Lower leg skin (tissue), 4 donors: Measurements from ENCODE around the gene HS3ST6. TPM values are rescaled to one million over a fixed set of nuclear protein-coding genes. Genes with fewer than 3 reads are reported as not detected.
"Not testable (repeated sequence)": the region's sequence is repeated elsewhere in the genome, so short reads cannot be mapped to it uniquely, and the experiment has no call there.

ENCODE experiments used
- DNase-seq, 2 donors: peaks; one replicate each; pipeline ENCODE4 v3.0.0-alpha.2; 2019; ENCODE audit warnings: low spot score in 2 of 2
- H3K4me3 ChIP-seq: fragments of 200-600 bp; sonication (generic); 2 replicates; pipeline ENCODE4 v1.5.1; 2017; ENCODE audit warnings: mild to moderate bottlenecking, low read depth; ENCODE audit not compliant: poor library complexity, severe bottlenecking
- POLR2A ChIP-seq, 2 donors: fragments of 450-650 bp; IDR thresholded peaks; one replicate each; pipeline ENCODE4 v1.6.1; 2016 to 2017; ENCODE audit warnings: antibody characterized with exemption in 2 of 2, mild to moderate bottlenecking in 1 of 2, moderate library complexity in 1 of 2
- WGBS, 2 donors: methylation state at CpG; one replicate each; pipeline ENCODE4 v1.1.5; 2018; 5-methylcytosine and 5-hydroxymethylcytosine counted together
- intact Hi-C: fragments of 100-400 bp; cut with DNase I; formaldehyde crosslinking; loops from one replicate; pipeline ENCODE4 v1.15.0; 2023; ENCODE audit warnings: low total_unique reads
- total RNA-seq, 4 donors: library from RNA; depleted of rRNA; stranded (reverse); fragments of >200 nt; gene quantifications; one replicate each; pipeline ENCODE4 v1.1.0, GENCODE V29; 2016
- TF ChIP-seq, protein P1 (sequence below), 3 donors: fragments of 450-650 bp; IDR thresholded peaks; one replicate each; pipeline ENCODE4 v1.5.1; 2016; ENCODE audit warnings: antibody characterized with exemption in 3 of 3, mild to moderate bottlenecking in 3 of 3, moderate library complexity in 2 of 3

HS3ST6 gene
- total RNA-seq, 4 donors from 2014 or later: 103 to 153 (median 120) TPM

DNA sequence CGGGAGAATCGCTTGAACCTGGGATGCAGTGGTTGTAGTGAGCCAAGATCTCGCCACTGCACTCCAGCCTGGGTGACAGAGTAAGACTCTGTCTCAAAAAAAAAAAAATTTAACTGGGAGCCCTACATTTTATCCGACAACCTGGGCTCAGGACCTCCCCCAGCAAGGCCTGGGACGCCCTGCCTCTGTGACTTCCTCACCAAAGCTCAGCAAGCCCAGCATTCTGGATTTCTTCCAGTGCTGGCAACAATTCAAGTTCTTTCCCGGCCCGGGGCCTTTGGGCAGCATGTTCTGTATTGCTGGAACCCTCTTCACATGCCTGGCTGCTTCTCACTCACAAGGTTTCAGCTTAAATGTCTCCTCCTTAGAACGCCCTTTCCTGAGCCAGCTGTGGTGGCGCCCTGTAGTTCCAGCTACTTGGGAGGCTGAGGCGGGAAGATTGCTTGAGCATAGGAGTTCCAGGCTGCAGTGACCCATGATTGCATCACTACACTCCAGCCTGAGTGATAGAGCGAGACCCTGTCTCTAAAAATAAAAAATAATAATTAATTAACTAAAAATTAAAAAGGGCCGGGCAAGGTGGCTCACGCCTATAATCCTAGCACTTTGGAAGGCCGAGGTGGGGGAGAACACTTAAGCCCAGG is 30.4 kb downstream of the HS3ST6 start:
- intact Hi-C loops: no loop called here
- 67% methylated on average over 14 of the region's 14 CpGs for WGBS, 2 donors
- TF ChIP-seq POLR2A (IDR thresholded peaks at IDR 0.05): no peak
- TF ChIP-seq, protein P1, sequence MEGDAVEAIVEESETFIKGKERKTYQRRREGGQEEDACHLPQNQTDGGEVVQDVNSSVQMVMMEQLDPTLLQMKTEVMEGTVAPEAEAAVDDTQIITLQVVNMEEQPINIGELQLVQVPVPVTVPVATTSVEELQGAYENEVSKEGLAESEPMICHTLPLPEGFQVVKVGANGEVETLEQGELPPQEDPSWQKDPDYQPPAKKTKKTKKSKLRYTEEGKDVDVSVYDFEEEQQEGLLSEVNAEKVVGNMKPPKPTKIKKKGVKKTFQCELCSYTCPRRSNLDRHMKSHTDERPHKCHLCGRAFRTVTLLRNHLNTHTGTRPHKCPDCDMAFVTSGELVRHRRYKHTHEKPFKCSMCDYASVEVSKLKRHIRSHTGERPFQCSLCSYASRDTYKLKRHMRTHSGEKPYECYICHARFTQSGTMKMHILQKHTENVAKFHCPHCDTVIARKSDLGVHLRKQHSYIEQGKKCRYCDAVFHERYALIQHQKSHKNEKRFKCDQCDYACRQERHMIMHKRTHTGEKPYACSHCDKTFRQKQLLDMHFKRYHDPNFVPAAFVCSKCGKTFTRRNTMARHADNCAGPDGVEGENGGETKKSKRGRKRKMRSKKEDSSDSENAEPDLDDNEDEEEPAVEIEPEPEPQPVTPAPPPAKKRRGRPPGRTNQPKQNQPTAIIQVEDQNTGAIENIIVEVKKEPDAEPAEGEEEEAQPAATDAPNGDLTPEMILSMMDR (IDR thresholded peaks at IDR 0.05): no peak
- no peak overlapping the region for H3K4me3 ChIP-seq
- DNase-seq: no peak

DNA sequence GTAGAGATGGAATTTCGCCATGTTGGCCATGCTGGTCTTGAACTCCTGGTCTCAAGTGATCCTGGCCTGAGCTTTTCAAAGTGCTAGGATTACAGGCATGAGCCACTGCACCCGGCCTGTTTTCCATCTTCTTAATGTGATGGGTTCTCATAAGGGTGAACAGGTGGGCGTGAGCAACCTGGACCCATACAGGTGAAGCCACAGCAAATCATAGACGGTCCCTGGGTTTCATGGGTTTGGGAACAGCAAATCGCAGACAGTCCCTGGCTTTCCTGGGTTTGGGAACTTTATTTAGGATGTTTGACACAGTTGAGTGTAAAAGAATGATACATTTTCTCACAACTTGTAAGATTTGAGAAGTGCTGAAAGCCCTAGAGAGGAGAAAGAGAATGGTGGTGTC is 33.3 kb downstream of the HS3ST6 start:
- intact Hi-C loops: no loop called here
- no peak for DNase-seq
- WGBS, 2 donors: 87 to 89% methylated on average over 5 of the region's 5 CpGs
- TF ChIP-seq, protein P1 (IDR thresholded peaks at IDR 0.05): no peak
- no peak for TF ChIP-seq POLR2A (IDR thresholded peaks at IDR 0.05)
- no peak overlapping the region for H3K4me3 ChIP-seq

DNA sequence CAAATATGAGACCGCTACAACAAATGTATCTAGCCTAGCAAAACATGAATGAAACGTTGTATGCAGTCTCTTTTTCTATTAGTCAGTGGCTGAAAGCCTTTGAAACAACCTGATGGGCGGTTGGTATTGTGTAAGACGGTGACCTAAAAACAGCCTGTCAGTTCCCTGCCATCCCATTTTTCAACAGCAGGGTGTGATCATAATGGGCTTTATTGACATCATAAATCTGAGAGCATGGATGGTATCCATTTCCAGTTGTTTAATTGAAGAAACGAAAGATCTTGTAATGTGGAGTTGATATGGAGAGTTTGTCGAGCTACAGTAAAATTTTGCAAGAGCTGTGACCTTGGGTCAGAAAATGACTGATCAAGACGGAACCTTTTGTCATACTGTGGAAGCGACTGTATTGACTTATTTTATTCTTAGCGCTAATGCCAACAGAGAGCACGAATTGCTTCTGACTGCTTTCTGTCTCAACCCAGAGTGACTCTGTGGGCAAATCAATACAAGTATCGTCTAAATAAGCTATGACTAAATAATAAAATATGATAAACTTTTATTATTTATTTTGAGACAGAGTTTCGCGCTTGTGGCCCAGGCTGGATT is 34.0 kb downstream of the HS3ST6 start:
- H3K4me3 ChIP-seq: no peak overlapping the region
- no peak for DNase-seq
- WGBS, 2 donors: 67% methylated on average over 13 of the region's 13 CpGs
- intact Hi-C loops: no loop called here
- TF ChIP-seq POLR2A (IDR thresholded peaks at IDR 0.05): no peak
- TF ChIP-seq, protein P1 (IDR thresholded peaks at IDR 0.05): no peak

DNA sequence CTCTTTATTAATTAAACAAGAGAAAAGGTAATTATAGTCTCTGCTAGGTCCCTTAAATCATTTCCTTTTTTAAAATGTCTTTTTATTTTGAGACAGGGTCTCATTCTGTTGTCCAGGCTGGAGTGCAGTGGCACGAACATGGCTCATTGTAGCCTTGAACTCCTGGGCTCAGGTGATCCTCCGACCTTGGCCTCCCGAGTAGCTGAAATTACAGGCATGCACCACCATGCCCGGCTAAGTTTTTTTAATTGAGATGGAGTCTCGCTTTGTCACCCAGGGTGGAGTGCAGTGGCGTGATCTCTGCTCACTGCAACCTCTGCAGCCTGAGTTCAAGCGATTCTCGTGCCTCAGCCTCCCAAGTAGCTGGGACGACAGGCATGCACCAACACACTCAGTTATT is 37.0 kb downstream of the HS3ST6 start:
- intact Hi-C loops: not testable (repeated sequence)
- 86 to 93% methylated on average over 9 of the region's 9 CpGs for WGBS, 2 donors

DNA sequence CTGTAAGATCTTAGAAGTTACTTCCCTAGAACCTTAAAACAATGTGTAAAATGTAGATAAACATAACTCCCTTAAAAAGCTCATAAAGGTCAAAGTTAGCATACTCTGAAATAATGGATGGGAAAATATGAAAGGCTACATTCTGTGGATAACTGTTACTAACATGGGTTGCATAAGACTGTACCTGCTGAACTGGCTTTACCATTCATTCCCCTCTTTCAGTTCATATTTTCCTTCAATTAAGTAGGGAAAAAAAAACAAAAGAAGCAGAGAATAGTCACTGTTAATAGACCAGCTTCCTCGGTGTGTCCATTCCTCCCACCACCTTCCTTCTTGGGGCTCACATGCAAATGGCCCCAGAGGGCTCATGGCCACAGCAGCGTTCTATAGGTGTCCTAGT is 38.7 kb downstream of the HS3ST6 start:
- intact Hi-C loops: no loop called here
- WGBS, 2 donors: 45 to 66% methylated on average over 2 of the region's 2 CpGs
- TF ChIP-seq, protein P1 (IDR thresholded peaks at IDR 0.05): no peak
- no peak for TF ChIP-seq POLR2A (IDR thresholded peaks at IDR 0.05)
- no peak overlapping the region for H3K4me3 ChIP-seq
- DNase-seq: no peak

More for the DNA sequence above, 37.0 kb downstream of the HS3ST6 start:
- H3K4me3 ChIP-seq, DNase-seq: not testable (repeated sequence)

DNA sequence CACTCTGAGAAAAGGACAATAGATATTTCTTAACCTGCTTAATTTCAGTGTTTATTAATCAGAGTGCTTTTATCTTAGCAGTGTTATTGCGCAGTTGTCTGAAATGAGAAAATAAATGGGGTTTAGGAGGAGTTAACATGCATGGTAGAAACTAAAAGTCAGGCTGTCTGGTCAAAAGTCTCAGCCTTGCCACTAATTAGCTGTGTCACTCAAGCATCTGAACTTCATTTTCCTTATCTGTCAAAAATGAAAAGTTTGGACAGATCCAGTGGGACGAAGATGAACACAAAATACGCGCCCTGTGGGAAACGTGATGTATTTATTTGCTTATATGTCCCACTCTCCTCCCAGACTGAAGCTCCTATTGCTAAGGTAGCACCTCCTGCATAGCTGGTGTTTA is 40.0 kb downstream of the HS3ST6 start:
- intact Hi-C loops: no loop called here
- no peak overlapping the region for H3K4me3 ChIP-seq
- WGBS, 2 donors: 75 to 82% methylated on average over 5 of the region's 5 CpGs
- DNase-seq: no peak
- TF ChIP-seq, protein P1 (IDR thresholded peaks at IDR 0.05): no peak
- no peak for TF ChIP-seq POLR2A (IDR thresholded peaks at IDR 0.05)
